ENCODE measurements around the gene ADGRV1.
"Not testable (repeated sequence)": the region's sequence is repeated elsewhere in the genome, so short reads cannot be mapped to it uniquely, and the experiment has no call there.

ADGRV1 gene

DNA sequence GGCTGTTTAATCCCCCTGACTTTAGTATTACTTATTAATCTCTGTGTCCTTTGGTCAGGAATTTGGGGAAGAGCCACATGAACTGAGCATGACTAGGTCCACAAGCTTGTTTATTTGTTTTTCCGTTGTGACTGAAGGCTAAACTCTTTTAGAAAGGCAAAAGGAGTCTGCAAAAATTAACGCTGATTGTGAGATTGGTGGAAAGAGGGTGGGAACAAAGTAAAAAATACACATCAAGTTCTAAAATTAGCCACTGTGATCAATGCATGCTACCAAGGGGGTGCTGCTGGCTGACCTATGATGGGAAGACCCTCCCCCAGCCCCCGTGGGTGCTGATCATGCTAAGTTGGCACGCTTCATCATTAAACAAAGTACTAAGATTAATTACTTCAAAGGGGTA, 356.8 kb downstream of the ADGRV1 start:
- DNase-seq: no peak

DNA sequence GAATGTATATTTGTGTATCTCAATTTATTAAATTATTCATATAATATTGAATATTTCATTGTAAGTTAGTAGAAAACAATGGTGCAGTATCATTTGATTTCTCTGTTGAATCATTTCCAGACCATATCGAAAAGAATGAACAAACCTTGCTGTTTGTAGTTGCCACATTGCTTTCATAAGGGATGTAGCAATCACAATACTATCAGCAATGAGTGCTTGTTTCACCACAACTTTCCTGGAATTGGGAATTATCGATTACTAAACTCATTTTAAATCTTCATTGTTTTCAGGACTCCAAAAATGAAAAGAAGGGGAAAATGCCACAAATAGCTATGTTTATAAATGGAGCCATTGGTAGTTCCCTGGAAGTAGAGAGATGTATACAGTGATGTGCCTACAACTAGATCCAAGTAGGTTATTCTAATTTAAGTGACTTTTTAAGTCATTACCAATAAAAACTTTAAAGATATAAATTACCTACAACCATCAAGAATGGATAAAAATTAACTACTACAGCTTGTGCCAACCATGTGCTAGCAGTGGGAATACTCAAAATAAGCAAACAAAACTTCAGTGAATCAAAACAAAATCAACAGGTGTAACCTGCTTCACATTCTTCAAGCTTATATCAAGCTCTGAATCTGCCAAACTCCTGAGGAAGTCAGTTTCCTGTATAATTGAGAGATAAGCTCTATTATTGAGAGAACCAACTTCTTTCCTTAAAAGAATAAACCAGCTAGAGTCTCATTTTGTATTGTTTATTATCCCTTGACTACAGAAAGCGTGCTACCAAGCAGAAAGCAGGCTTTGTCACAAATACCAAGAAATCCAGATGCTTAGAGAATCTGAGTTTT, 358.6 kb downstream of the ADGRV1 start:
- DNase-seq: no peak

DNA sequence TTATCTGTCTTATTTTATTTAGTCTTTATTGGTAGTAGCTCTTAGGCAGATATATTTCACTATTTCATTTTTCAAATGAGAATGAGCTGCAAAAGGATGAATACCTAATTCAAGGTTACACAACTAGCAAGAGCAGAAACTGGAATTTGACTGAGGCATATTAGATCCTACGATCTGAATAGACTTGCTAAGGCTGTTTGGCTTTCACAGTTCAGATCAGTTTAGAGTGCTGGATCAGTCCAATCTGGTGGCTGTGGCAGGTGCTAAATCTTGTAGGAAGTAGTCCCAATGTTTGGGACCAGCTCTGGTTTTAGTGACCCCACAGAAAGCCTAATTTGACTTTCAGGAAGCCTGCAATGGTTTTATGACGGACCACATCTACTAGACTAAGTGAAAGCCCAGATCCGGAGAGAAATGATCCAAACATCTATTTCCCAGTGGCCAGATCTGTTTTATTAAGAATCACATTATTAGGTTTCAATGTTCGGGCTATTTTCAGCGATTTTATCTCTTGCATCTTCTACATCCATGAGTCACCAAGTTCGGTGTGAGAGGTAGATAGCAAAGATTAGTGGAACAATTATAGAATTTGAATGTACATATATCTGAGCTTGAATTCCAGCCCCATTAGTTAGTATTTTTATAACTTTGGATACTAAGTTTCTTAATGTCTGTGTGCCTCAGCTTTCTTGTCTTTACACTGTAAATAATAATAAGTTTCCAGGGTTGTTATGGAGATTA, 359.5 kb downstream of the ADGRV1 start:
- DNase-seq: no peak

DNA sequence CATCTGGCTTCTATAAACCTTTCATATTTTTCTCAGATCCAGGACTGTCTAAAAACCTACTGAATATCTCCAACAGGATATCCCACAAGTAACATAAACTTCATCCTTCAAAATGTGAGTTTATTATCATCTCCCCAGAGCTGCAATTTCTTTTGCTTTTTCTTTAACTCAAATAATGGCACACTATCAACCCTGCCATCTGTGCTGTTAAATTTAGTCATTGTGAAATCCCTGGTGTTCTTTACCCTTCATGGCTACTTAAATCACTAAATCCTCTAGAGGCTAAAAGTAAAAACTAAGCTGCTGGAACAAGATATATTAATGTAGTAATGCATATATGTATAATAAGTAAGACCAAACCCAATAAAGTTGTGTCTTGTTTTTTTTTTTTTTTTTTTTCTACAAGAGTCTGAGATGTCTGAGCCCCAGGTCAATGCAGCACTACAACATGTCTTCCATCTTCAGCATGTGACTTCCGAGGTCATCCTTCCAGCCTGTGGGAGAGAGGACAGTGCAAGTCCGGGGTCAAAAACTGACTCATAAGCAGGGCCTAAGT, 362.9 kb downstream of the ADGRV1 start:
- no peak for DNase-seq

DNA sequence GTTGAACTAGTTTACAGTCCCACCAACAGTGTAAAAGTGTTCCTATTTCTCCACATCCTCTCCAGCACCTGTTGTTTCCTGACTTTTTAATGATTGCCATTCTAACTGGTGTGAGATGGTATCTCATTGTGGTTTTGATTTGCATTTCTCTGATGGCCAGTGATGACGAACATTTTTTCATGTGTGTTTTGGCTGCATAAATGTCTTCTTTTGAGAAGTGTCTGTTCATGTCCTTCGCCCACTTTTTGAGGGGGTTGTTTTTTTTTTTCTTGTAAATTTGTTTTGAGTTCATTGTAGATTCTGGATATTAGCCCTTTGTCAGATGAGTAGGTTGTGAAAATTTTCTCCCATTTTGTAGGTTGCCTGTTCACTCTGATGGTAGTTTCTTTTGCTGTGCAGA, 365.6 kb downstream of the ADGRV1 start:
- not testable (repeated sequence) for DNase-seq

DNA sequence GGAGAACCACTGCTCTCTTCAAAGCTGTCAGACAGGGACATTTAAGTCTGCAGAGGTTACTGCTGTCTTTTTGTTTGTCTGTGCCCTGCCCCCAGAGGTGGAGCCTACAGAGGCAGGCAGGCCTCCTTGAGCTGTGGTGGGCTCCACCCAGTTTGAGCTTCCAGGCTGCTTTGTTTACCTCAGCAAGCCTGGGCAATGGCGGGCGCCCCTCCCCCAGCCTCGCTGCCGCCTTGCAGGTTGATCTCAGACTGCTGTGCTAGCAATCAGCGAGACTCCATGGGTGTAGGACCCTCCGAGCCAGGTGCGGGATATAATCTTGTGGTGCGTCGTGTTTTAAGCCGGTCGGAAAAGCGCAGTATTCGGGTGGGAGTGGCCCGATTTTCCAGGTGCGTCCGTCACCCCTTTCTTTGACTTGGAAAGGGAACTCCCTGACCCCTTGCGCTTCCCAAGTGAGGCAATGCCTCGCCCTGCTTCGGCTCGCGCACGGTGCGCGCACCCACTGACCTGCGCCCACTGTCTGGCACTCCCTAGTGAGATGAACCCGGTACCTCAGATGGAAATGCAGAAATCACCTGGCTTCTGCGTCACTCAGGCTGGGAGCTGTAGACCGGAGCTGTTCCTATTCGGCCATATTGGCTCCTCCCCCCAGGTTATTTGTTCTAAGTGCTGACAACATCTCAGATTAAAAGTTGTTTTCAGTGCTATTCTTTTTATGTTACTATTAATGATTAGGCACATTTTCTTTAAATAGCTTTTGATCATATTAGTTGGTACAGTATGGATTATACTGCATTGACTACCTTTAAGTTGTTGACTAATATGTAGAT, 370.6 kb downstream of the ADGRV1 start:
- DNase-seq: not testable (repeated sequence)

DNA sequence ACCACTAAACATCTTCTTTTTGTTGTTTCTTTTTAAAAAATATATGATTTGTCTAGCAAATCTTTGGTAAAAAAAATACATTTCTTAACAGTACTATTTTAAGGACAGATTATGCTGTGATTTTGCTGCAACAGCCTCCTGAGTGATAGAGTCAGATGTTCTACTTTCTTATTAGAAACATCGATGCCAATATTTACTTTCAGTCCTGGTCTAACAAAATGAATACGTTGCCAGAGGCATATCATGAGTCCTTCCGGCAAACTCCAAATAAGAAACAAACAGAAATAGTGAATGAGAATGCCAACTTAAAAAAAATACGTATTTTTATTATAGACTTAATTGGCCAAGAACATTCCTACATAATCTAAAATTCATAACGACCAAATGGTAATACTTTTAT, 371.5 kb downstream of the ADGRV1 start:
- no peak for DNase-seq

DNA sequence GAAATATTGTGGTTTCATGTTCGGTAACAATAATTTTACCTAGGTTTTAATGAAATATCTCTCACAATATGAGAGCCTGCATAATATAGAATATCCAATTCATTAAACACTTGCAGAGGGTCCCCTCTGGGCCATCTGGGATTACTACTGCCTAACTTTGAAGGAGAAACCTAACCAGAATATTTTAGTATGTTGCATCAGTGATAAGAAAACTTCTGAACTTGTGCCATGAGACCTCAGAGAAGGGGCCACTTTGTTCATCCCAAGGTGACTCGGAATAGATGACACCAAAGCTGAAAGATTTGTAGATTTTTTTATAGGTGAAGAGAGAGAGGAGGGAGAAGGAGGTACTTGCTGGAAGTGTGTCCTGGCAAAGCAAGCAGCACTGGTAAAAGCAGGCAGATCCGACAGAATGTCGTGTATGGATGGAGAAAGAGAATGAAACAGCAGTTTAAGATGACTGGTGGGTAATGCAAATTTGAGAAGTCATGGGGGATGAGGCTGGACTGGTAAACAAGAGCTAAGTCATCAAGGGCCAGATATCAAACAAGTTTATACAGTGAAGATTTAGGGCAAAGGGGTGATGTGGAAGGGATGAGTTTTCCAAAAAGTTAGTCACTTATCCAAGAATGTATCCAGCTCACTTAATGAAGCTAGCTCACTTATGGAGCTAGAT, 372.3 kb downstream of the ADGRV1 start:
- DNase-seq: no peak

DNA sequence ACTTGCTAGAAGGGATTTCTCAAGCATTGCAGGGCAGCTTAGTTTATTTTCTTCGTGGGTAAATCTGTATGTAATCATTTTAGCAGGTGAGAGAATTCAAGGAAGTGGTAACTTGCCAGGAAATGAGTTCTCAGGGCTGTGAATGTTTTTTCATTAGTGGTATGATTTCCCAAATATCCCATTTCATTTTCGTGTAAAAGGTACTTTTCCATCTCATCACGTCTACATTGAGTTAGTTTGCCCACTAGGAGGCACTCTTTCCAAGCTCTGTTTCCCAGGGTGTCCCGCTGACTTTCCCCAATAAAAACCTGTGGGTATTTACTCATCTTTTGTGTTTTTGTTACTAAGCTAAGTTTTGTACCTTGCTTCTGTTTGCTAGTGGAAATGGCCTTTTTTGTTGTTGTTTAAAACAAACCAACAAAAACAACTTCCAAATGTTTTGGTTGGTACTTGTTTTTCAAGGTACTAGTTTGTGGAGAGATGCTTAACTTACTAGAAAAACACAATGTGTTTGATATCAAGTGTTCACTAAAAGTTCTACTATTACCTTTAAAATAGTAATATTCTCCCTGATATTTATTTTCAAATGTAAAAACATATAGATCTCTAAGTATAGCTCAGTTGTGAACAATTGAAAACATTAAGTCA, 373.6 kb downstream of the ADGRV1 start:
- peak; percentile 56 for DNase-seq

DNA sequence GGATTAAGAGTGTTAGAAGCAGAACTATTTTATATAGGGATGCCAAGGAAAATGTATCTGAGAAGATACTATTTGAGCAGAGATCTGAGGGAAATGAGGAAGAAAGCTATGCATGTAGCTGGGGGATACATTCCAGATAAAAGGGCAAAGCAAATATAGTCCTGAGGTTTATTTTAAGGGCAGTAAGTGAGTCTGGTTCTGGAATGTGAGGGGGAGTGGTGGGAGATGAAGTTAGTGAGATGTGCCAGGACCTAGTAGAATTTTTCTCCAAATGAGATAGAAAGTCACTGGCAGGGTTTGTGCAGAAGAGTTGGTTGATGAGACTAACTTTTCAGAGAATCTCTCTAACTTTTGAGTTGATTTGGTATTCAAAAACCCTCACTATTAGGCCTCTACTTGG, 374.7 kb downstream of the ADGRV1 start:
- no peak for DNase-seq

DNA sequence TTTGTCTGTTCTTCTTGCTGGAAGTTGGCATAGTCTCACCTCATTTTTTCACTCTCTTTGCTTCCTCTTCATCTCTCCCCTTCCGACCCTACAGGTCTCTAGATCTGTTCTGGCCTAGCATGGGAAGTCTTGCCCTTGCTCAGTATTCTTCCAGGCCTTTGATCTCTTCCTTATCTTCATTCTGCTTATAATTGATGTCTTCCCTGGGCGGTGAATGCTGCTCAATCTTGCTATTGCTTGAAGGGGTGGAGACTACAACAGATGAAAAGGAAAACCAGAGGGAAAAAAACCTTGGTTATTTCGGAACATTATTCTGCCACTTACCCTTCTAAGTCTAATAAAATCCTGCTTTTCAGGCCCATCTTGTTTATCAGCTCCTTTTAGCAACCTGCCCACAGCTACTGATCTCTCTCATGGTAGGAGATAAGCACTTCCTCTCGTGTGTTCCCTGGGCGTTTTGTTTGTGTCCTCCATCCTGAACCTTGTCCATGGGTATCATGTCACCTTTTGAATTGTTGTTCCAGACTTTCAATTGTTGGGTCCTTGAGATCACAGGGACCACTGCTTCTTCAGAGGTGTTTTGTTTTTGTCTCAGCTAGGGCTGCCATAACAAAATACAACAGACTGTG, 375.6 kb downstream of the ADGRV1 start:
- no peak for DNase-seq

DNA sequence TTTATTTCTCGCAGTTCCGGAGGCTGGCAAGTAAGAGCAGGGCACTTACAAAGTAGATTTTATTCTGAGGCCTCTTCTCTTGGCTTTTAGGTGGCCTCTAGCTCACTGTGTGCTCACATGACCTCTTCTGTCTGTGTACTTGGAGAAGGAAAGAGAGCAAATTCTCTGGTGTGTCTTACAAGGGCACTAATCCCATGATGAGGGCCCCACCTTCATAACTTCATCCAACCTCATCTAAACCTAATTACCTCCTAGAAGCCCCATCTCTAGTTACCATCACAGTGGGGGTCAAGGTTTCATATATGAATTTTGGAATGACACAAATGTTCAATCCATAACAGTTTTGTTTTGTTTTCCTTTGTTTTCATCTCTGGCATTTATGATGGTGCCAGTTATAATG, 376.1 kb downstream of the ADGRV1 start:
- no peak for DNase-seq

DNA sequence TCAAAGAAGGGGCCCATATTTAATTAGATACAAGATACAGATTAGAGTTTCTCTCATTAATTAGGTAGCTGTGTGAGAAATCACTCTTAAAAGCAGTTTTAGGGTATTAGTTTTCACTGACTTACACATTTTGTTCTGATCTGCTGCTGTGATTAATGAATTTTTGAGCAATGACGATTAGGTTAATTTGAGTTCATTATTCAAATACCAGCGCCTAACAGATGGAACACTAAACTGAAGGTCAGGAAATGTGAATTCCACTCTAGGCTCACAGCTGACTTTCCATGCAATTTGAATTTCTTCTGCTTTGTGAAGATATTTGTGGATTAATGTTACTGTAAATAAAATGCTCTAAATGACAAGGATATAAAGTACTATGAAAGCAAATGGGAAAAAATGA, 380.6 kb downstream of the ADGRV1 start:
- DNase-seq: no peak

DNA sequence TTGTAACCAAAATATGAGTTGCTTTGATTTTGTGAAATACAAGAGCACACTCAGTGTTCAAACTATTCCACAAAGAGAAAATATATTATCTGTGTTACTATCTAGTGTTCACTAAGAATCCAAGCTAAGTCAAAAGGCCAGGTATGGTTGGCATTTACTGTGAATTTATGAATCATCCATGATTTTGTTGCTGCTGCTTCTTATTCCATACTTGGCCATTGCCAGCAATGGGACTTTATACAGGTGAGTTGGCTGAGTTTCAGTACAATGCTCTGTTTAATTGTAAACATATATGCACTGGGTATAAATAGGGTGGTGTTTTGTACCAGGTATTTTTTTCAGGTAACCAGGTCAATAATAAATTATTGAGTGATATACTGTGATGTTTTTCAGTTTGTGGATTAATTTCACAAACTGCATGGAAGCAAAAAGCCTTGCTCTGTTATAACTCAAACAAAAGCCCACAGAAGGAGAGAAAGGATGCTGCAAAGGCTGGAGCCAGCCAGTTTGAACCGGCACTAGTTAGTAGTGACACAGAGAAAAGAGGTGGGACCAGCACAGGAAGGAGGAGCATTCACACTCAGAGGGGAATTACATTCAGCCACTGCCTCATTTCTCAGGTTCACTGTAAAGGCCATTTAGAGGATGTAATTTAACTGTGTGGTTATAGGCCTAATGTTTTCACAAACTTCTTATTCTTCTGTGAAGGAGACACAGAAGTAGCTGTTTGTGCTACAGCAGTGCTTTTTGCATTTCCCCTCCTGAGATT, 381.8 kb downstream of the ADGRV1 start:
- DNase-seq: peak; percentile 71

DNA sequence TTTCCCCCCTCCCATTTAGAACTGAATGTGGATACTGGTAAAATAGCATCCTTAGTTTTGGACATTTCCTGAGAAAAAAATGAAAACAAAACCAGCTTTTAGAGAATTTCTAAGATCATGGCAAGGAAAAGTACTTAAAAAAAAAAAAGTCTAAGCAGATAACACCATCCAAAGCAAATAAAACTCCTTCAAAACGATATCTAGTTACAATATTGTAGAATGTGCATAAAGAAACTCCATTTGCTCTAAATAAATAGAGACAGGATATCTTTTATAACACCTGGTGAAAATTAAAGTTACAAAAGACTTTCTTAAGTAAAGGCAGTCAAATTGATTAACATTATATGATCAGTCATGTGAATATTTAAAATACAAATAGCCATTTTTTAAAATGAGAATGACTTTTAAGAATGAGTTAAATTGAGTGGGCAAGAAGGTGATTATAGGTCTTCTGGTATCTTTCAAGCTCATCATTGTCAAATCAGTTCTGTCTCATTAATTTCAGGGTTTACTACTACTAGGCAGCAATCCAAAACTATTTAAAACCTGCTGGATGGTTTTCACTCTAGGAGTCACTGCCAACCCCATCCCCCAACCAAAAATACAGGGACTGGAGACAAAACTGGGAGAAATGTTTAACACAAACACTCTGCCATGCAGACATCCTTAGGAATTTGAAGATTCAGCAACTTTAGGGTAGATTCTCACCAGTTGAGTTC, 382.6 kb downstream of the ADGRV1 start:
- DNase-seq: no peak

DNA sequence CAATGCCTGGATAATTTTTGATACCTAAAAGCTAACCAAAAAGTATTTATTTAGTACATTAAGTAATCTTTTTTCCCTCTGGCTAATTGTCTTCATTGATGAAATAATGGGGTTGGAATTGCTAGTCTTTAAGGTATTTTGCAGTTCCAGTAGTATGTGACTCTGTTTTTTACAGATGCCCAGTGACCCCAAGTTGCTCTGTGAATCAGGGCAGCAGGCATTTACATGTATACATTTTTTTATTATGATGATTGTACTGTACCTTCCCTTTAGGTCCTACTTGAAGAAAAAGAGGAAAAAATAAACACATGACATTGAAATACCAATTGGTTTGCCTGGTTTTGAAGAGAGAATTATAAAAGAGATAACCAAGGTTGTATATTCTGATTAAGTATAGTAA, 385.5 kb downstream of the ADGRV1 start:
- DNase-seq: no peak

DNA sequence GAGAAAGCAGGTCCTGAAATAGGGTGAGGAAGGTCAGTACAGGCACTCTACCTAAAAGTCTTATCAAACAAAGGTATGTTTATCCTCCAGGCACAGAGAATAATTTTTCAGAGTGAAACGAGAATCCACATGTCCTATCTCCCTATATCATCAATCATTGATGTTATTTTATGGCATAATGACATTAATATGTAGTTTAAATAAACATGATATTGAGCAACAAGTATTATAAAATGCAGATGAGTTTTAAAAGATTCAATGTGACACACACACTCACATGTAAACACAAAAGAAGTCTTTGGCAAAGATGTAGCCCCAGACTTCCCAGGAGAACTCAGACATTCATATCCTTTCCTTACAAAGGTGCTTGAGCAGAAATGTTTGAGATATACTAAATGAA, 389.1 kb downstream of the ADGRV1 start:
- no peak for DNase-seq

DNA sequence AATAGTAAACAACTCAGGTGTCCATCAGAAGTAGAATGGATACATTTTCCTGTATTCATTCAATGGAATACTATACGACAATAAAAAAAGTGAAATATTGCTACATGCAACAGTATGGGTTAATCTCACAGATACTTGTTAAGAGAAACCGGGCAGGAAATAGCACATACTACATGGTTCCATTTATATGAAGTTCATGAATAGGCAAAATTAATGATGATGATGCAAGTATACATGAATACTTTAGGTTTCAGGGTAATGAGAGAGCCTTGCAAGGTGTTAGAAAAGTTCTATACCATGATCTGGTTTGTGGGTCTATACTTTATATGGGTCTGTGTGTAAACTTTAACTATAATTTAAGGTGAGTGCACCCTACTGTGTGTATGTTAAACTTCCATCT, 390.4 kb downstream of the ADGRV1 start:
- DNase-seq: no peak

DNA sequence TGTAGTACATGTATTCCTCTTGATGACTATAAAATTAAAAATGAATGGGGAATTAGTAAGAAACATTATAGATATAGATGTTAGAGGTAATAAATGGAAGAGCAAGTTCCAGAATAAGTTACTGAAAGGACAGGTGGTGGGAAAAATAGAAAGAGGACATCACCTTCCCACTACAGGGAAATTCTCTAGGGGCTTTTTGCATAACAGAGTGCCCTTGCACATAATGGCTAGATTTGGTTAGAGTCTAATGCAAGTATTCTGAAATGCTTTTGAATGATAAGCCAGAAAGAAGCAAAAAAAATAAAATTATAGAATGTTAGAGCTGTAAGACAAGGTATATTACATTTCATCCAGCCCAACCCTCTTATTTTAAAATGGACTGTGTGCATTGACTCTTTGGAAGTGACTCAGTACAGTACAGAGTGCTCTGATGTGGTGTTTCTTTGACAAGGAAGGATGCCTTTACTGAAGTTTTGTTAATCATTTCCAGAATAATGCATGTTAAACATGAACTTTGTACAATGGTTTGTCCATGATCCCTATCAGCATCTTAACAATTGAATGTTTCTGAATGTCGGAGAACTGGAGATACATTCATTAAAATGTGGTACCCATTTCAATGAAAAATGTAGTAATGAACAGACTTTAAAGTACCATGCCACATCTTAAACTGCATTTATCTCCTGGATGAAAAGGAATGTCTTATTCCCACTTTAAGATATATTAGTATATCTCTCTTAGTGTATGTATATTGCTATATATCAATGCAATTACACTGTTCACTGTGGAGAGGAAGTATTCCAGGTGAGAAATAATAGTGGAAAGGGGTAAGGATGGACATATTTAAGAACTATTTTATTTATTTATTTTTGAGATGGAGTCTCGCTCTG, 391.1 kb downstream of the ADGRV1 start:
- no peak for DNase-seq
